CD4-positive, alpha-beta memory T cell (primary cell): ENCODE measurements around the gene CLEC2B. TPM values are rescaled to one million over a fixed set of nuclear protein-coding genes. Genes with fewer than 3 reads are reported as not detected.

Experiments
- CTCF ChIA-PET: fragments of 350-600 bp; sonication (Branson Sonifier 250); formaldehyde crosslinking; loops from one replicate; lab custom pipeline; 2021; ENCODE audit warnings: inconsistent platforms; ENCODE audit not compliant: partially characterized antibody; lab: Charles Lee
- POLR2A ChIA-PET: fragments of 350-600 bp; sonication (Branson Sonifier 250); formaldehyde crosslinking; loops from one replicate; lab custom pipeline; 2021; ENCODE audit not compliant: partially characterized antibody; lab: Charles Lee
- DNase-seq, 5 donors: peaks; one replicate each; pipeline versions ENCODE4 v3.0.0 to v3.0.0-alpha.2; 2020 to 2022; ENCODE audit warnings: mixed read lengths in 1 of 5
- H3K27ac ChIP-seq: one replicate; pipeline ENCODE4 v1.7.0; 2013; ENCODE audit warnings: low read depth, low read length
- H3K27me3 ChIP-seq: 2 replicates; pipeline ENCODE4 v1.7.0; 2013; ENCODE audit warnings: mild to moderate bottlenecking, low read length, moderate library complexity; ENCODE audit not compliant: insufficient read depth
- H3K36me3 ChIP-seq: 2 replicates; pipeline ENCODE4 v1.7.0; 2013; ENCODE audit warnings: mild to moderate bottlenecking, low read length, moderate library complexity; ENCODE audit not compliant: insufficient read depth
- H3K4me1 ChIP-seq: 2 replicates; pipeline ENCODE4 v1.7.0; 2013; ENCODE audit warnings: mild to moderate bottlenecking, low read length, moderate library complexity; ENCODE audit not compliant: insufficient read depth
- H3K4me3 ChIP-seq, 2 donors: one replicate each; pipeline ENCODE4 v1.7.0; 2013; ENCODE audit warnings: low read length in 2 of 2, mild to moderate bottlenecking in 1 of 2
- H3K9me3 ChIP-seq, 2 donors: one replicate each; pipeline ENCODE4 v1.7.0; 2013; ENCODE audit warnings: low read length in 2 of 2, control low read depth in 1 of 2; ENCODE audit not compliant: control insufficient read depth in 1 of 2
- H3K27ac Mint-ChIP-seq, 7 donors: one replicate each; pipeline ENCODE4 v1.8.0; 2020 to 2021; ENCODE audit warnings: mixed read lengths in 7 of 7, mild to moderate bottlenecking in 6 of 7, inconsistent platforms in 3 of 7, moderate library complexity in 3 of 7
- H3K27me3 Mint-ChIP-seq, 2 donors: one replicate each; pipeline ENCODE4 v1.8.0; 2020 to 2021; ENCODE audit warnings: mixed read lengths in 2 of 2
- H3K36me3 Mint-ChIP-seq, 2 donors: one replicate each; pipeline ENCODE4 v1.8.0; 2020 to 2021; ENCODE audit warnings: mixed read lengths in 2 of 2, inconsistent platforms in 1 of 2, mild to moderate bottlenecking in 1 of 2
- H3K4me1 Mint-ChIP-seq, 4 donors: one replicate each; pipeline ENCODE4 v1.8.0; 2020 to 2021; ENCODE audit warnings: mixed read lengths in 4 of 4, mild to moderate bottlenecking in 1 of 4
- H3K4me3 Mint-ChIP-seq, 8 donors: one replicate each; pipeline ENCODE4 v1.8.0; 2020 to 2021; ENCODE audit warnings: mixed read lengths in 8 of 8, mild to moderate bottlenecking in 7 of 8, moderate library complexity in 6 of 8, inconsistent platforms in 3 of 8
- H3K9me3 Mint-ChIP-seq, 8 donors: one replicate each; pipeline ENCODE4 v1.8.0; 2020 to 2021; ENCODE audit warnings: mixed read lengths in 8 of 8, mild to moderate bottlenecking in 5 of 8, inconsistent platforms in 3 of 8, moderate library complexity in 1 of 8
- intact Hi-C: fragments of 100-400 bp; cut with micrococcal nuclease; formaldehyde crosslinking; loops from one replicate; pipeline ENCODE4 v1.15.1; 2023
- polyA plus RNA-seq, 2 donors: library from polyadenylated mRNA; unstranded; fragments of 300-500 nt; fragmentation: Illumina TruSeq; gene quantifications; one replicate each; pipeline ENCODE4 v1.2.3, GENCODE V29; 2021
- total RNA-seq, 2 experiments: library from RNA; stranded (reverse); gene quantifications; one replicate each; pipeline ENCODE4 v1.2.3, GENCODE V29; 2021

The CLEC2B gene
- total and polyA plus RNA-seq, 4 experiments from 2014 or later = 42.2 to 79.8 (median 73.6) TPM

- Mint-ChIP-seq H3K27ac (peak overlapping the region; percentile 53 to 93 (median 91)), H3K4me3 (peak overlapping the region; percentile 71 to 96 (median 92)), H3K36me3 (peaks cover 32 to 61% of the 10 kb centered on the region in 2 donors), H3K27me3 (no peaks in the 10 kb centered on the region), H3K4me1 (peaks cover 21 to 54% (median 37%) of the 10 kb centered on the region in 4 donors), H3K9me3 (peaks cover 3 to 19% (median 14%) of the 10 kb centered on the region in 8 donors)
- CTCF ChIA-PET = interaction anchor here (0.7 to 5.4 kb wide), 4 partner anchors 9 to 114 kb away, joined by 3 to 31 read pairs (median 12); no protein-coding TSS in a partner anchor
- H3K9me3 ChIP-seq = no peaks in the 10 kb centered on the region
- H3K27me3 ChIP-seq = no peaks in the 10 kb centered on the region
- H3K36me3 ChIP-seq = no peaks in the 10 kb centered on the region
- DNase-seq = peak in 1 of 5 donors; percentile 21
- intact Hi-C loops = loop anchor here (5.0 kb wide), 1 partner anchor 747 kb away; the partner anchor contains the start of gene MAGOHB
- H3K4me1 ChIP-seq = peaks cover 31% of the 10 kb centered on the region
- H3K27ac ChIP-seq = peak overlapping the region; percentile 47
- H3K4me3 ChIP-seq = peak overlapping the region; percentile 33 to 43
- POLR2A ChIA-PET = no interaction called here
Measured at GRCh38 chr12:9864913-9865675, 4.1 kb downstream of the CLEC2B start.

DNA sequence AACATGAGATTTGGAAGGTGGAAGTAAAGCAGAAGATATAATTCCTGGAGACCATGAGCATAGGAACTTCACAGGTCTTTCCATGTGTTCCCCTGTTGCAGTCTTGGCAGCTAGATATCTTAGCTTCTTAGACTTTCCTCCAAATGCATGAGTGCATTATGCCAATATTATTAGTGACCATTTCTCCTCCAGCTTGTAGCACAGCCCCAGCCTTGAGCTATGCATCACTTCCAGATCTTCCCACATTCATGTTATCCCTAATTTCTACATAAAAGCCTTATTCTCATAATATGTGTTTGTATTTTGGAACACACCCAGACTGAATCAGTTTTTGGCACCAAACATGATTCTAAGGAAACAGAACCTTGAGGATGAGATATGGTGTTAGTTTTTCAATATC is 11.0 kb downstream of the CLEC2B start:
- POLR2A ChIA-PET = interaction anchor here (1.0 kb wide), 1 partner anchor 9 kb away, joined by 3 read pairs; no protein-coding TSS in a partner anchor
- peak overlapping the region in 2 of 7 donors; percentile 7 to 38 for H3K27ac Mint-ChIP-seq
- CTCF ChIA-PET = interaction anchor here (0.9 to 1.1 kb wide), 2 partner anchors 9 to 44 kb away, joined by 3 to 4 read pairs; no protein-coding TSS in a partner anchor

GRCh38 chr12:9856894-9857293 is 12.3 kb downstream of the CLEC2B start:
- Mint-ChIP-seq H3K4me3 (no peak overlapping the region), H3K36me3 (peaks cover 60 to 72% of the 10 kb centered on the region in 2 donors), H3K27me3 (peaks cover 0 to 1% of the 10 kb centered on the region in 2 donors), H3K4me1 (peaks cover 16 to 50% (median 33%) of the 10 kb centered on the region in 4 donors), H3K9me3 (peaks cover 0 to 2% (median 0%) of the 10 kb centered on the region in 8 donors), H3K27ac (no peak overlapping the region)
- Histone ChIP-seq H3K4me1 (peaks cover 17% of the 10 kb centered on the region), H3K27ac (no peak overlapping the region), H3K36me3 (peaks cover 22% of the 10 kb centered on the region), H3K4me3 (no peak overlapping the region), H3K9me3 (no peaks in the 10 kb centered on the region), H3K27me3 (no peaks in the 10 kb centered on the region)
- intact Hi-C loops = no loop called here
- no peak for DNase-seq
- POLR2A ChIA-PET = no interaction called here
- CTCF ChIA-PET = interaction anchor here (0.6 to 1.6 kb wide), 2 partner anchors 8 to 43 kb away, joined by 4 read pairs; no protein-coding TSS in a partner anchor

More for the DNA sequence above, 11.0 kb downstream of the CLEC2B start:
- peaks cover 25% of the 10 kb centered on the region for H3K4me1 ChIP-seq
- no peaks in the 10 kb centered on the region for H3K9me3 ChIP-seq
- peaks cover 0 to 1% of the 10 kb centered on the region in 2 donors for H3K27me3 Mint-ChIP-seq
- H3K4me3 Mint-ChIP-seq = no peak overlapping the region
- no peak overlapping the region for H3K4me3 ChIP-seq
- H3K4me1 Mint-ChIP-seq = peaks cover 21 to 58% (median 40%) of the 10 kb centered on the region in 4 donors
- peaks cover 57 to 70% of the 10 kb centered on the region in 2 donors for H3K36me3 Mint-ChIP-seq
- no peak for DNase-seq
- peaks cover 15% of the 10 kb centered on the region for H3K36me3 ChIP-seq
- H3K9me3 Mint-ChIP-seq = peaks cover 0 to 7% (median 2%) of the 10 kb centered on the region in 8 donors
- H3K27me3 ChIP-seq = no peaks in the 10 kb centered on the region
- H3K27ac ChIP-seq = no peak overlapping the region
- intact Hi-C loops = no loop called here

DNA sequence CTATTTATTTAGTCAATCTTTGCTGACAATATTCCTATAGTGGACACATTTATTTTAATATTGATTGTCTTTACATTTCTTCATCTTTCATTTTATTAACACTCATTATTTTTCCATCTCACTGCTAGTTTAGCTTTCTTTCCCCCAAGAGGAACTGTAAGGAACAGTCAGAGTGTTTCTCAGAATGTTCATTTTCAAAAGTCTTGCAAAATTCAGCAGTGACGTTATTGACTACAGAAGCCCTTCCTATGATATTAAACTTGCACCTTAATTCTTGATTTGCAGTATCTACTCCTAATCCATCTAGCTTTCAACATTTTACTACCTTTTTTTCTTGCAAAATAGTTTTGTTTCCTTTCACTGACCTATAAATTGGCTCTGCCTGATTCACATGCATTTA is 13.0 kb downstream of the CLEC2B start:
- ChIA-PET POLR2A (interaction anchor here (1.6 kb wide), 1 partner anchor 15 kb away, joined by 4 read pairs; no protein-coding TSS in a partner anchor), CTCF (interaction anchor here (0.6 to 1.6 kb wide), 2 partner anchors 9 to 42 kb away, joined by 4 read pairs; no protein-coding TSS in a partner anchor)
- H3K27me3 ChIP-seq = no peaks in the 10 kb centered on the region
- H3K27ac ChIP-seq = no peak overlapping the region
- Mint-ChIP-seq H3K27me3 (peaks cover 0 to 1% of the 10 kb centered on the region in 2 donors), H3K9me3 (peaks cover 0 to 2% (median 0%) of the 10 kb centered on the region in 8 donors), H3K4me3 (no peak overlapping the region), H3K27ac (peak overlapping the region in 2 of 7 donors; percentile 24 to 36), H3K36me3 (peaks cover 64 to 76% of the 10 kb centered on the region in 2 donors), H3K4me1 (peaks cover 15 to 50% (median 30%) of the 10 kb centered on the region in 4 donors)
- H3K4me1 ChIP-seq = peaks cover 14% of the 10 kb centered on the region
- H3K9me3 ChIP-seq = no peaks in the 10 kb centered on the region
- no peak for DNase-seq
- H3K4me3 ChIP-seq = no peak overlapping the region
- peaks cover 22% of the 10 kb centered on the region for H3K36me3 ChIP-seq
- intact Hi-C loops = no loop called here

DNA sequence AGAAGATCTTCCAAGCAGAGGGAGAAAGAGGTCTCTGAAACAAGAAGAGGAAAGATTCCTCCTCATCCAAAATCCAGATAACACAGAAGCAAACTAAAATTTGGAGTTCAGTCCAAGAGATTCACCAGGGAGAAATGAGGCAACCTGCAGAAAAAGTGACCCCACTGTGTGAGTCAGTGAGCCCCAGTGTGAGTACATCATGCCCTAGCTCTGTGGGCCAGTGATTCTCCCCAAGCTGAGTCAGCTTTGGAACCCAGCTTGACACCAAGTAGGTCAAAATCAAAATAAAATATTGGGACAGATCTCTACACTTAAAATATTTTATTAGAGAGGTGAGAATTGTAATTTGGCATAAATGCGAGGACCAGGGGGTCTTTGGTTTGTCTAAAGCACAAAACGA is 17.2 kb downstream of the CLEC2B start:
- Histone ChIP-seq H3K9me3 (peaks cover 0 to 4% of the 10 kb centered on the region in 2 donors), H3K27ac (no peak overlapping the region), H3K36me3 (peaks cover 22% of the 10 kb centered on the region), H3K27me3 (no peaks in the 10 kb centered on the region), H3K4me1 (peaks cover 2% of the 10 kb centered on the region), H3K4me3 (no peak overlapping the region)
- CTCF ChIA-PET = interaction anchor here (1.1 kb wide), 1 partner anchor 10 kb away, joined by 3 read pairs; no protein-coding TSS in a partner anchor
- no peak overlapping the region for H3K4me3 Mint-ChIP-seq
- peaks cover 66 to 67% of the 10 kb centered on the region in 2 donors for H3K36me3 Mint-ChIP-seq
- intact Hi-C loops = loop anchor here (2.0 kb wide), 1 partner anchor 17 kb away; the partner anchor contains the start of gene CLEC2B
- H3K9me3 Mint-ChIP-seq = peaks cover 0 to 38% (median 27%) of the 10 kb centered on the region in 8 donors
- H3K27me3 Mint-ChIP-seq = peaks cover 0 to 1% of the 10 kb centered on the region in 2 donors
- H3K27ac Mint-ChIP-seq = peak overlapping the region in 1 of 7 donors; percentile 28
- POLR2A ChIA-PET = interaction anchor here (0.6 to 3.3 kb wide), 5 partner anchors 15 to 126 kb away, joined by 3 to 10 read pairs (median 4); partner anchors contain the start of gene CLEC2B
- H3K4me1 Mint-ChIP-seq = peaks cover 4 to 23% (median 7%) of the 10 kb centered on the region in 4 donors
- no peak for DNase-seq

GRCh38 chr12:9851050-9851449 is 18.1 kb downstream of the CLEC2B start:
- Mint-ChIP-seq H3K4me1 (peaks cover under 1 to 21% (median 6%) of the 10 kb centered on the region in 4 donors), H3K4me3 (no peak overlapping the region), H3K27me3 (peaks cover 0 to 3% of the 10 kb centered on the region in 2 donors), H3K36me3 (peaks cover 64 to 66% of the 10 kb centered on the region in 2 donors), H3K27ac (no peak overlapping the region), H3K9me3 (peaks cover 4 to 46% (median 36%) of the 10 kb centered on the region in 8 donors)
- intact Hi-C loops = no loop called here
- Histone ChIP-seq H3K27me3 (no peaks in the 10 kb centered on the region), H3K9me3 (peaks cover 0 to 4% of the 10 kb centered on the region in 2 donors), H3K36me3 (peaks cover 18% of the 10 kb centered on the region), H3K4me3 (no peak overlapping the region), H3K4me1 (no peaks in the 10 kb centered on the region), H3K27ac (no peak overlapping the region)
- CTCF ChIA-PET = interaction anchor here (1.1 kb wide), 1 partner anchor 101 kb away, joined by 3 read pairs; no protein-coding TSS in a partner anchor
- no peak for DNase-seq
- POLR2A ChIA-PET = interaction anchor here (0.6 to 3.3 kb wide), 2 partner anchors 18 to 37 kb away, joined by 3 to 10 read pairs; partner anchors contain the start of gene CLEC2B
